Right atrium auricular region (tissue), 2 donors: ENCODE results near the gene MARK3. TPM values are rescaled to one million over a fixed set of nuclear protein-coding genes. Genes with fewer than 3 reads are reported as not detected.
A peak's percentile ranks its signal among the peaks of the same experiment; 100 is the strongest.
"Not testable (repeated sequence)": the region's sequence is repeated elsewhere in the genome, so short reads cannot be mapped to it uniquely, and the experiment has no call there.

Source experiments
- DNase-seq: peaks from one replicate; pipeline ENCODE4 v3.0.0-alpha.2; 2019; ENCODE audit warnings: low spot score
- H3K27ac ChIP-seq, 2 donors: fragments of 200-600 bp; sonication (generic); 1 replicate in 1 of 2; 2 replicates in 1 of 2; pipeline ENCODE4 v1.5.1; 2016 to 2019
- H3K27me3 ChIP-seq, 2 donors: fragments of 200-600 bp; sonication (generic); one replicate each; pipeline versions ENCODE4 v1.5.1 to v1.6.0; 2017 to 2019
- H3K36me3 ChIP-seq: fragments of 200-600 bp; sonication (generic); one replicate; pipeline ENCODE4 v1.5.1; 2016
- H3K4me1 ChIP-seq, 2 donors: fragments of 200-600 bp; sonication (generic); one replicate each; pipeline versions ENCODE4 v1.5.1 to v1.6.0; 2017 to 2019
- H3K4me3 ChIP-seq, 2 donors: fragments of 200-600 bp; sonication (generic); 1 replicate in 1 of 2; 2 replicates in 1 of 2; pipeline ENCODE4 v1.5.1; 2017 to 2019; ENCODE audit warnings: mild to moderate bottlenecking in 1 of 2, moderate library complexity in 1 of 2
- H3K9me3 ChIP-seq, 2 donors: fragments of 200-600 bp; sonication (generic); one replicate each; pipeline ENCODE4 v1.5.1; 2019
- CTCF ChIP-seq, 2 donors: fragments of 200-600 bp; sonication (generic); IDR thresholded peaks; one replicate each; pipeline ENCODE4 v1.5.1; 2019; ENCODE audit warnings: antibody characterized with exemption in 2 of 2
- total RNA-seq, 2 donors: library from RNA; depleted of rRNA; stranded (reverse); fragments of >200 nt; gene quantifications; one replicate each; pipeline ENCODE4 v1.1.0, GENCODE V29; 2016

The MARK3 gene
- total RNA-seq, 2 donors from 2014 or later, result 71.7 to 74.2 TPM

- DNase-seq, result no peak
- no peaks in the 10 kb centered on the region for H3K27me3 ChIP-seq
- H3K4me3 ChIP-seq, result no peak overlapping the region
- H3K4me1 ChIP-seq, result peaks cover 0 to 78% of the 10 kb centered on the region in 2 donors
- H3K9me3 ChIP-seq, result no peaks in the 10 kb centered on the region
- peaks cover 4% of the 10 kb centered on the region for H3K36me3 ChIP-seq
- H3K27ac ChIP-seq, result no peak overlapping the region
- no peak for TF ChIP-seq CTCF (IDR thresholded peaks at IDR 0.05)
Measured at GRCh38 chr14:103523575-103523954, 138.3 kb downstream of the MARK3 start.

GRCh38 chr14:103524002-103524935 is 139.1 kb downstream of the MARK3 start:
- Histone ChIP-seq H3K4me3 (no peak overlapping the region), H3K4me1 (peaks cover 0 to 75% of the 10 kb centered on the region in 2 donors), H3K27me3 (no peaks in the 10 kb centered on the region), H3K27ac (peak overlapping the region in 1 of 2 donors; percentile 21), H3K9me3 (no peaks in the 10 kb centered on the region), H3K36me3 (peaks cover 4% of the 10 kb centered on the region)
- no peak for DNase-seq
- TF ChIP-seq CTCF (IDR thresholded peaks at IDR 0.05), result no peak

GRCh38 chr14:103525430-103526246 is 140.4 kb downstream of the MARK3 start:
- H3K4me3 ChIP-seq, H3K27me3 ChIP-seq, DNase-seq, H3K36me3 ChIP-seq, H3K9me3 ChIP-seq: not testable (repeated sequence)
- Histone ChIP-seq H3K27ac (peak overlapping the region; percentile 45 to 93), H3K4me1 (peaks cover 0 to 75% of the 10 kb centered on the region in 2 donors)

GRCh38 chr14:103526247-103526913 is 141.2 kb downstream of the MARK3 start:
- H3K4me1 ChIP-seq, result peaks cover 0 to 73% of the 10 kb centered on the region in 2 donors

GRCh38 chr14:103526914-103527248 is 141.7 kb downstream of the MARK3 start:
- H3K9me3 ChIP-seq, result no peaks in the 10 kb centered on the region
- no peak overlapping the region for H3K4me3 ChIP-seq
- DNase-seq, result no peak
- no peaks in the 10 kb centered on the region for H3K36me3 ChIP-seq
- no peaks in the 10 kb centered on the region for H3K27me3 ChIP-seq
- H3K27ac ChIP-seq, result peak overlapping the region; percentile 93 to 98
- TF ChIP-seq CTCF (IDR thresholded peaks at IDR 0.05), result no peak
- peaks cover 0 to 68% of the 10 kb centered on the region in 2 donors for H3K4me1 ChIP-seq

More at GRCh38 chr14:103526247-103526913, 141.2 kb downstream of the MARK3 start:
- Histone ChIP-seq H3K27me3 (no peaks in the 10 kb centered on the region), H3K36me3 (no peaks in the 10 kb centered on the region), H3K27ac (peak overlapping the region; percentile 93 to 98), H3K9me3 (no peaks in the 10 kb centered on the region), H3K4me3 (no peak overlapping the region)
- no peak for TF ChIP-seq CTCF (IDR thresholded peaks at IDR 0.05)
- DNase-seq, result no peak
